ENCODE measurements around the gene PSMD9. TPM values are rescaled to one million over a fixed set of nuclear protein-coding genes. Genes with fewer than 3 reads are reported as not detected.

The PSMD9 gene
- total RNA-seq, 1 experiment from 2014 or later = 86.4 TPM

GRCh38 chr12:121872546-121873215, 15.9 kb upstream of the PSMD9 start:
- DNase-seq (ENCODE audit: low spot score) = no peak
- TF ChIP-seq EZH2 (IDR thresholded peaks at IDR 0.05; ENCODE audit: borderline replicate concordance, low read depth, low read length, poor library complexity, severe bottlenecking) = no peak
- TF ChIP-seq CTCF (conservative IDR thresholded peaks at IDR 0.05; ENCODE audit: low read depth, low read length) = no peak
- no peaks in the 10 kb centered on the region for H3K36me3 ChIP-seq (ENCODE audit: insufficient read depth, low read length, poor library complexity, severe bottlenecking)
- CTCF ChIA-PET = no interaction called here
- H3K4me3 ChIP-seq (ENCODE audit: low read depth, low read length, poor library complexity, severe bottlenecking) = no peak overlapping the region
- no peaks in the 10 kb centered on the region for H3K9me3 ChIP-seq (ENCODE audit: low read depth, low read length, poor library complexity, severe bottlenecking)
- H3K27me3 ChIP-seq (replicated peaks; ENCODE audit: insufficient read depth, low read depth, low read length, poor library complexity) = no peaks in the 10 kb centered on the region
- POLR2A ChIA-PET (ENCODE audit: low non-redundant PET) = no interaction called here
- no peak overlapping the region for H3K27ac ChIP-seq (ENCODE audit: low read depth, low read length, poor library complexity, severe bottlenecking)
- H3K4me1 ChIP-seq (ENCODE audit: insufficient read depth, low read length, poor library complexity, severe bottlenecking) = no peaks in the 10 kb centered on the region
- BruUV-seq (replicated peaks) = no TSS peak
- intact Hi-C loops (cut with micrococcal nuclease; ENCODE audit: unreplicated experiment) = no loop called here

- TF ChIP-seq EZH2 (IDR thresholded peaks at IDR 0.05; ENCODE audit: borderline replicate concordance, low read depth, low read length, poor library complexity, severe bottlenecking) (no peak), CTCF (conservative IDR thresholded peaks at IDR 0.05; ENCODE audit: low read depth, low read length) (no peak)
- POLR2A ChIA-PET (ENCODE audit: low non-redundant PET) = no interaction called here
- BruUV-seq (replicated peaks) = no TSS peak
- Histone ChIP-seq H3K4me1 (ENCODE audit: insufficient read depth, low read length, poor library complexity, severe bottlenecking) (no peaks in the 10 kb centered on the region), H3K9me3 (ENCODE audit: low read depth, low read length, poor library complexity, severe bottlenecking) (no peaks in the 10 kb centered on the region), H3K27ac (ENCODE audit: low read depth, low read length, poor library complexity, severe bottlenecking) (no peak overlapping the region), H3K36me3 (ENCODE audit: insufficient read depth, low read length, poor library complexity, severe bottlenecking) (no peaks in the 10 kb centered on the region), H3K4me3 (ENCODE audit: low read depth, low read length, poor library complexity, severe bottlenecking) (no peak overlapping the region), H3K27me3 (replicated peaks; ENCODE audit: insufficient read depth, low read depth, low read length, poor library complexity) (no peaks in the 10 kb centered on the region)
- CTCF ChIA-PET = no interaction called here
- DNase-seq (ENCODE audit: low spot score) = no peak
- intact Hi-C loops (cut with micrococcal nuclease; ENCODE audit: unreplicated experiment) = no loop called here
Observed at GRCh38 chr12:121873216-121873569, 15.4 kb upstream of the PSMD9 start.

GRCh38 chr12:121874071-121874470, 14.5 kb upstream of the PSMD9 start:
- Histone ChIP-seq H3K4me1 (ENCODE audit: insufficient read depth, low read length, poor library complexity, severe bottlenecking) (no peaks in the 10 kb centered on the region), H3K9me3 (ENCODE audit: low read depth, low read length, poor library complexity, severe bottlenecking) (no peaks in the 10 kb centered on the region), H3K4me3 (ENCODE audit: low read depth, low read length, poor library complexity, severe bottlenecking) (no peak overlapping the region), H3K27ac (ENCODE audit: low read depth, low read length, poor library complexity, severe bottlenecking) (no peak overlapping the region), H3K27me3 (replicated peaks; ENCODE audit: insufficient read depth, low read depth, low read length, poor library complexity) (no peaks in the 10 kb centered on the region), H3K36me3 (ENCODE audit: insufficient read depth, low read length, poor library complexity, severe bottlenecking) (no peaks in the 10 kb centered on the region)
- POLR2A ChIA-PET (ENCODE audit: low non-redundant PET) = no interaction called here
- intact Hi-C loops (cut with micrococcal nuclease; ENCODE audit: unreplicated experiment) = no loop called here
- CTCF ChIA-PET = no interaction called here
- DNase-seq (ENCODE audit: low spot score) = no peak
- no TSS peak for BruUV-seq (replicated peaks)
- no peak for TF ChIP-seq CTCF (conservative IDR thresholded peaks at IDR 0.05; ENCODE audit: low read depth, low read length)
- no peak for TF ChIP-seq EZH2 (IDR thresholded peaks at IDR 0.05; ENCODE audit: borderline replicate concordance, low read depth, low read length, poor library complexity, severe bottlenecking)
